ENCODE measurements around the gene BTBD9.

GRCh38 chr6:38445336-38445735, 194.4 kb downstream of the BTBD9 start:
- TF ChIP-seq, protein P1, sequence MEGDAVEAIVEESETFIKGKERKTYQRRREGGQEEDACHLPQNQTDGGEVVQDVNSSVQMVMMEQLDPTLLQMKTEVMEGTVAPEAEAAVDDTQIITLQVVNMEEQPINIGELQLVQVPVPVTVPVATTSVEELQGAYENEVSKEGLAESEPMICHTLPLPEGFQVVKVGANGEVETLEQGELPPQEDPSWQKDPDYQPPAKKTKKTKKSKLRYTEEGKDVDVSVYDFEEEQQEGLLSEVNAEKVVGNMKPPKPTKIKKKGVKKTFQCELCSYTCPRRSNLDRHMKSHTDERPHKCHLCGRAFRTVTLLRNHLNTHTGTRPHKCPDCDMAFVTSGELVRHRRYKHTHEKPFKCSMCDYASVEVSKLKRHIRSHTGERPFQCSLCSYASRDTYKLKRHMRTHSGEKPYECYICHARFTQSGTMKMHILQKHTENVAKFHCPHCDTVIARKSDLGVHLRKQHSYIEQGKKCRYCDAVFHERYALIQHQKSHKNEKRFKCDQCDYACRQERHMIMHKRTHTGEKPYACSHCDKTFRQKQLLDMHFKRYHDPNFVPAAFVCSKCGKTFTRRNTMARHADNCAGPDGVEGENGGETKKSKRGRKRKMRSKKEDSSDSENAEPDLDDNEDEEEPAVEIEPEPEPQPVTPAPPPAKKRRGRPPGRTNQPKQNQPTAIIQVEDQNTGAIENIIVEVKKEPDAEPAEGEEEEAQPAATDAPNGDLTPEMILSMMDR (IDR thresholded peaks at IDR 0.05; ENCODE audit: insufficient read depth, low read depth, low read length): no peak
- TF ChIP-seq EZH2 (IDR thresholded peaks at IDR 0.05; ENCODE audit: insufficient read depth, low read length): no peak
